Neural crest cell (in vitro differentiated cells): Measurements from ENCODE around the gene CALCA. TPM values are rescaled to one million over a fixed set of nuclear protein-coding genes. Genes with fewer than 3 reads are reported as not detected.

ENCODE experiments used
- DNase-seq: peaks from one replicate; pipeline ENCODE4 v3.0.0; 2021; ENCODE audit warnings: low read depth, mixed read lengths, low spot score
- H3K27ac Mint-ChIP-seq: one replicate; pipeline ENCODE4 v1.8.0; 2021; ENCODE audit warnings: mild to moderate bottlenecking, mixed read lengths; ENCODE audit not compliant: unreplicated experiment
- H3K27me3 Mint-ChIP-seq: 2 replicates; pipeline ENCODE4 v1.8.0; 2021; ENCODE audit warnings: low read depth, mild to moderate bottlenecking, mixed read lengths
- H3K36me3 Mint-ChIP-seq: 2 replicates; pipeline ENCODE4 v1.8.0; 2021; ENCODE audit warnings: low read depth, mild to moderate bottlenecking, mixed read lengths
- H3K4me1 Mint-ChIP-seq: 2 replicates; pipeline ENCODE4 v1.8.0; 2021; ENCODE audit warnings: mixed read lengths
- H3K4me3 Mint-ChIP-seq: one replicate; pipeline ENCODE4 v1.8.0; 2021; ENCODE audit warnings: mild to moderate bottlenecking, mixed read lengths
- H3K9me3 Mint-ChIP-seq: 2 replicates; pipeline ENCODE4 v1.8.0; 2021; ENCODE audit warnings: mixed read lengths
- CTCF ChIP-seq: fragments of 200-600 bp; sonication (generic); conservative IDR thresholded peaks from 2 replicates; pipeline ENCODE4 v1.5.0; 2021; ENCODE audit warnings: antibody characterized with exemption, mild to moderate bottlenecking
- total RNA-seq: library from RNA; stranded (reverse); gene quantifications from 2 replicates; pipeline ENCODE4 v1.2.1, GENCODE V29; 2021

CALCA gene
- total RNA-seq, 1 donor from 2014 or later: not detected

DNA sequence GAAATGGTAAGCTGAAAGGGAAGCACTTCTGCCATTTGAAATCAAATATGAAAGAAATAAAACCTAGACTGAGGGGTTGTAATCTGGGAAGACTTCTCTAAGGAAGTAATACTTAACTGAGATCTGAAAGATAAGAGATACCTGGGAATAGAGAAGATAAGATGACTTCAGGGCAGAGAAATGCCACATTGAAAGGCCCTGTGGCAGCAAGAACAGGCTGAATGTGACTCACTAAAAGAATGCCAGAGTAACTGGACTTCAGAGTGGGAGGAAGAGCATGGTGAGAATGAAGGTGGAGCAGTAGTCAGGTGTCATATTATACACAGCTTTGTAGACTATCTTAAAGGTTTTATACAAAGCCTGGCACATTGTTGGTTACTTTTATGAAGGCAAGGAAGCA is 17.6 kb downstream of the CALCA start:
- no peaks in the 10 kb centered on the region for H3K36me3 Mint-ChIP-seq
- no peaks in the 10 kb centered on the region for H3K9me3 Mint-ChIP-seq

DNA sequence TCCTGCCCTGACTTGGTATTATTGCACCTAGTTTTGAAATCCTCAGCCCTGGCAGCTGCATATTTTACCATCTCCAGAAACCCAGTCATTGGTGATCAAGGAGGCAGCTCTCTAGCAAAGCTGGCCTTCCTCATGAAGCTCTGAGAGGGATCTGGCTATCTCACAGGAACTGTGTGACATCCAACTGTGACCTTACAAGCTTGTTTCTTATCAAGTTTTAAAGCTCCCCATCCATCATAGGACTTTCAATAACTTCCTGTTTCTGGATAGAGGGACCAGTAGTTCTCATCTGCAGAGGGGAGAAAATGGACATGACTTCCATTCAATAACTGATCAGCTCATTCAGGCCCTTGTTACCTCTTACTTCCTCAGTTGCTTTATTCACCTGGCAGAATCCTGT is 18.2 kb downstream of the CALCA start:
- Mint-ChIP-seq H3K4me3 (no peak overlapping the region), H3K4me1 (no peaks in the 10 kb centered on the region), H3K9me3 (no peaks in the 10 kb centered on the region), H3K27me3 (peaks cover 4% of the 10 kb centered on the region), H3K36me3 (no peaks in the 10 kb centered on the region), H3K27ac (no peak overlapping the region)
- TF ChIP-seq CTCF: no peak
- no peak for DNase-seq

More for the DNA sequence above, 17.6 kb downstream of the CALCA start:
- H3K27ac Mint-ChIP-seq: no peak overlapping the region
- H3K4me1 Mint-ChIP-seq: no peaks in the 10 kb centered on the region
- no peak for DNase-seq
- H3K4me3 Mint-ChIP-seq: no peak overlapping the region
- no peak for TF ChIP-seq CTCF
- H3K27me3 Mint-ChIP-seq: peaks cover 4% of the 10 kb centered on the region

DNA sequence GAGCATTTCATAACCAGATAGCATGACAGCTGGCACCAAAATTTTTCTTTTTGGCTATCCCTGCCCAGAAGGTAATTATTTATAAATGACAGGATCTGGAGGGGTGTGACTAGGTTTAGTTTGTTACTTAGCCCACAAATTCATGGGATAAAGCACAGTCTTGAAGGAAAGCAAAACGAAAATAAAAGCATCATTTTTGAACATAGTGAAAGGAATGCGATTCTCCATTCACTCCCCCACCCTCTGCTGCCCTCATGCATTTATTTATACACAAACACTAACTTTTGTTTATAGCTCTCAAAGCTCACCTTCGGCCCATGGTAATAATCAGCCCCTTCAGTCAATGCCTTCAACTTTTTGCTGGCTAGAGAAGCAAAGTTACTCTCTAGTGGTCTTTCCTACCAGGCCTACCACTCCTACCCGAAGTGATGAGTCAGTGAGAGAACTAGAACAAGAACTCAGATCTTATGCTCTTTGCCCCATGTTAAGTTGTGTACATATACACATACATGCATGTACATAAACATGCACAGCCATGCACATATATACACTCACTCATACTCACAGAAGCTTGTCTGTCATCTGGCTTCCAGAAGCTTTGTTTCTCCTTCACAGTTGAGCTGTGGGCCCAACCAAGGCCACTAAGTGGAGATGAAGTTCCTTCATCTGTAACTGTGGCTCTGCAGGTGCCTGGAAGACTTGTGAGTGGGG is 22.6 kb downstream of the CALCA start:
- Mint-ChIP-seq H3K4me3 (no peak overlapping the region), H3K4me1 (no peaks in the 10 kb centered on the region), H3K36me3 (no peaks in the 10 kb centered on the region), H3K27me3 (no peaks in the 10 kb centered on the region), H3K27ac (no peak overlapping the region), H3K9me3 (peaks cover 2% of the 10 kb centered on the region)
- DNase-seq: no peak
- no peak for TF ChIP-seq CTCF

DNA sequence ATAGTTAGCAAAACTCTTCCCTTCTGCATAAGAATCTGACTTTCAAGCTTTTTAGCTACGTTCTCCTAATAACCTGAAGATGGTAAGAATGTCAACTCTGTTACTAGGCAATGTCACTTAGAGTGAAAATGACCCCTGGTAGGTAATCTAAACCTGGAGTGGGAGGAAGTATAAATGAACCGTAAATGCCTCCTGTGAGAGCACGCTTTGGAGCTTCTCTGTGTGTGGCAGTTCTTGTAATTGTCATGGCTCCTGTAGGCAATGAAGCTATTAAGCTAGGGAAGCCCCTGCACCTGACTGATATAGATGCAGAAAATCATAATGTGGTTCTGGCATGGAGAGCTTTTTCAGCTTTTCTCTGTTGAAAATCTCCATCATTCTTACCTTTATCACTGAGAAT is 29.4 kb downstream of the CALCA start:
- no peak overlapping the region for H3K4me3 Mint-ChIP-seq
- no peaks in the 10 kb centered on the region for H3K36me3 Mint-ChIP-seq
- TF ChIP-seq CTCF: no peak
- peaks cover 14% of the 10 kb centered on the region for H3K9me3 Mint-ChIP-seq
- DNase-seq: no peak
- H3K27ac Mint-ChIP-seq: no peak overlapping the region
- H3K4me1 Mint-ChIP-seq: no peaks in the 10 kb centered on the region
- no peaks in the 10 kb centered on the region for H3K27me3 Mint-ChIP-seq

- H3K27ac Mint-ChIP-seq: no peak overlapping the region
- DNase-seq: no peak
- H3K36me3 Mint-ChIP-seq: no peaks in the 10 kb centered on the region
- no peaks in the 10 kb centered on the region for H3K27me3 Mint-ChIP-seq
- no peak for TF ChIP-seq CTCF
- H3K9me3 Mint-ChIP-seq: peaks cover 25% of the 10 kb centered on the region
- H3K4me3 Mint-ChIP-seq: no peak overlapping the region
- no peaks in the 10 kb centered on the region for H3K4me1 Mint-ChIP-seq
Observed at GRCh38 chr11:14938936-14939335, 33.2 kb downstream of the CALCA start.
